SK-N-MC (cell line): ENCODE measurements around the gene RBL1.

Source experiments
- EZH2 ChIP-seq: fragments of 200-600 bp; sonication (generic); IDR thresholded peaks from one replicate; pipeline ENCODE4 v1.6.1; 2017; ENCODE audit warnings: antibody characterized with exemption
- POLR2AphosphoS5 ChIP-seq: IDR thresholded peaks from 2 replicates; pipeline ENCODE4 v1.6.1; 2012; ENCODE audit warnings: mild to moderate bottlenecking, low read depth, low read length, borderline replicate concordance

DNA sequence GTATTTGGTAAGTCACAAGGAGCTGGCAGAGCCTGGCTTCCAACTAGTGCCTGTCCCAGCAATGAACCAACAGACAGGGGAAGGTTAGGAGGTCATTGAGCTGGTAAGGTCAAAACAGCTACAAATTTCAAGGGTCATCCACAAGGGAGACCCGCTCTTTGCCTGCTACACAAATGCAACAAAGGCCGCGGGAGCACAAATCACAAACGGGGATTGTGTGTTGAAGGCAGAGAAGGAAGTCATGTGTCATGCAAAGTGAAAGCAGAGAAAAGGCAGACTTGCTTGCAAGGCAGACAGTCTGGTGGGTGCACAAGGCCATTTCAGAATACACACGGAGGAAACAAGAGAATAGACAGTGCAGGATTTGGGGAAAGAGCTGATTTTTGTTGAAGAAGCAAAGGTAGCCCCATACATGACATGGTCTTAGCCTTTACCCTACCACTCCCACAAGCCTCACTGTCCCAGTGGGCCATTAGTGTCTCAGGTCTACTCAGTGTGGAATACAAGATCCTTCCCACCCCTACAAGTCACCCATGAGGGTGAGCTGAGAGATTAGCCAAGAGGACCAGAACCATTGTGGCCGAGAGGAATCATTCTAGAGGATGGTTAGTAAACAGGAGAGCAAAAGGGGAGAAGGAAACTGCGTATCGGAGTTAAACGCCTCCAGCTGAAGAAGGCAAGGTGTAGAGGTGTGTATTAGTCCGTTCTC is 126.2 kb downstream of the RBL1 start:
- TF ChIP-seq POLR2AphosphoS5 (no peak), EZH2 (no peak)
